ENCODE measurements around the gene SYNJ2. TPM values are rescaled to one million over a fixed set of nuclear protein-coding genes. Genes with fewer than 3 reads are reported as not detected.

The SYNJ2 gene
- total RNA-seq, 4 donors from 2014 or later, result 2.2 to 7.9 (median 3.1) TPM

DNA sequence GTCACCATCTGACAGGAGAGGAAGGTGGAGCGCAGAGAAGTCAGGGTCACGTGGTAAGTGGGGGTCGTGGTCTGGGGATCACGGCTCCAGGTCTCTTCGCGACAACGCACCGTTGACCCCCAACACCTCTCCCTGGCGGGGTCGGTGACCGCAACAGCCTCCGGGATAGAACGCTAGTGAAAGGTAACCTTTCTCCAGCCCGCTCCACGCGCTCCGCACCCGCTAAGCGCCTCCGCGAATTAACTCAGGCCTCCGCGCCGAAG lies 600 bp upstream of the SYNJ2 start:
- TF ChIP-seq, protein P1, sequence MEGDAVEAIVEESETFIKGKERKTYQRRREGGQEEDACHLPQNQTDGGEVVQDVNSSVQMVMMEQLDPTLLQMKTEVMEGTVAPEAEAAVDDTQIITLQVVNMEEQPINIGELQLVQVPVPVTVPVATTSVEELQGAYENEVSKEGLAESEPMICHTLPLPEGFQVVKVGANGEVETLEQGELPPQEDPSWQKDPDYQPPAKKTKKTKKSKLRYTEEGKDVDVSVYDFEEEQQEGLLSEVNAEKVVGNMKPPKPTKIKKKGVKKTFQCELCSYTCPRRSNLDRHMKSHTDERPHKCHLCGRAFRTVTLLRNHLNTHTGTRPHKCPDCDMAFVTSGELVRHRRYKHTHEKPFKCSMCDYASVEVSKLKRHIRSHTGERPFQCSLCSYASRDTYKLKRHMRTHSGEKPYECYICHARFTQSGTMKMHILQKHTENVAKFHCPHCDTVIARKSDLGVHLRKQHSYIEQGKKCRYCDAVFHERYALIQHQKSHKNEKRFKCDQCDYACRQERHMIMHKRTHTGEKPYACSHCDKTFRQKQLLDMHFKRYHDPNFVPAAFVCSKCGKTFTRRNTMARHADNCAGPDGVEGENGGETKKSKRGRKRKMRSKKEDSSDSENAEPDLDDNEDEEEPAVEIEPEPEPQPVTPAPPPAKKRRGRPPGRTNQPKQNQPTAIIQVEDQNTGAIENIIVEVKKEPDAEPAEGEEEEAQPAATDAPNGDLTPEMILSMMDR (IDR thresholded peaks at IDR 0.05; ENCODE audit: low read depth), result no peak

DNA sequence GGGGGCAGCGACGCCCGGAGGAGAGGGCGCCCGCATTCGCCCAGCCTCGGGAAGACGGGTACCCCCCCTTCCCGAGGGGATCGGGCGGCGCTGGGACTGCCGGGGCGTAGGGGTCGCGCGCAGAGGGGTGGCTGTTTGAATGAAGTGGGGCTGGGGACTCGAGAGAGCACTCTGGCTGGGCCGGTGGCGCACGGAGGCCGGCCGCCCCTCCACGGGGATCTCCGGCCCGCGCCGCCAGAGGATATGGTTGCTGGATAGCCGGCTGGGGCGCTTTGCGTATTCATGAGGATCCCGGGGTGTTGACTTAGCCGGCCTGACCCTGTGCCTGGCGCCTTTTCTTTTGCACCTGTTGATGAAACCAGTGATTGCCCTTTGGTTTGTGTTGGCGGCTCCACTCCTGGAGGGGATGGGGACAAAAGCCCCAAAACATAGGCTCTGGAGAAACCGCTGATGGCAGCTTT lies 469 bp downstream of the SYNJ2 start:
- TF ChIP-seq, protein P1 (IDR thresholded peaks at IDR 0.05; ENCODE audit: low read depth), result no peak

DNA sequence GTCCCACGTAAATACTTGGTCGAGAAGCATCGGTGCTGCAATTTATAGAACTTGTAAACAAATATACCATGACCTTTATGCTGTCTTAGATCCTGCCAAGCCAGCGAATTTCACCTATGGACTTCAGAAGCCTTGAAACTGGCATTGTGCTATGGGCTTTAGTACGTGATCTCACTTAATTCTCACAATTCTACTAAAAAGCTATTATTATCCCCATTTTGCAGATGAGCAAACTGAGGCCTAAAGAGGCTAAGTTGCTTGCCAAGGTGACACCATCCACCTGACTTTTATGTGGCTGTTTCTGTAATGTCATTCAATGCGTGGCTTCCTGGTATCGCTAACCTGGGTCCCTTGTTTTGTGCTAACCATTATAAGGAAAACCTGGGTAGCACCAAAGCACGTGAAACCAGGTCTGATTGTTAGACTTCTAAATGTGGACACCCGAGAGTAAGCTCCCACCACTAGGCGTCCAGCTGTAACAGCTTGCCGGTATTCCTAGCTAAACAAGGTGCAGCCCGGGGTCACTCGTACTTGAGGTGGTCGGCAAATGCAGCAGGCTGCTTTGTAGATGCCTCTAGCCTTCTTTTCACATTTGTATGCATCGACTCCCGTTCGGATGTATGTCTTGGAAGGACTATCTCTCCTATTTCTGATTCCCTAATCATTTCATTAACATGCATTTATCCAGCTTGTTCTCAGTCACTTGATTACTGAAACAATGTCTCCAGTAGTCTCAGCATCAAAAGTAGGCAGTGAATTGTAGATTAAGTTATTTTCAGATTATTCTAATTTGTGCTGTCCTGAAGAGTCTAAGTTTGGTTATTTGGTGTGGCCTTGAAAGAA lies 1.1 kb downstream of the SYNJ2 start:
- TF ChIP-seq, protein P1 (IDR thresholded peaks at IDR 0.05; ENCODE audit: low read depth), result no peak

DNA sequence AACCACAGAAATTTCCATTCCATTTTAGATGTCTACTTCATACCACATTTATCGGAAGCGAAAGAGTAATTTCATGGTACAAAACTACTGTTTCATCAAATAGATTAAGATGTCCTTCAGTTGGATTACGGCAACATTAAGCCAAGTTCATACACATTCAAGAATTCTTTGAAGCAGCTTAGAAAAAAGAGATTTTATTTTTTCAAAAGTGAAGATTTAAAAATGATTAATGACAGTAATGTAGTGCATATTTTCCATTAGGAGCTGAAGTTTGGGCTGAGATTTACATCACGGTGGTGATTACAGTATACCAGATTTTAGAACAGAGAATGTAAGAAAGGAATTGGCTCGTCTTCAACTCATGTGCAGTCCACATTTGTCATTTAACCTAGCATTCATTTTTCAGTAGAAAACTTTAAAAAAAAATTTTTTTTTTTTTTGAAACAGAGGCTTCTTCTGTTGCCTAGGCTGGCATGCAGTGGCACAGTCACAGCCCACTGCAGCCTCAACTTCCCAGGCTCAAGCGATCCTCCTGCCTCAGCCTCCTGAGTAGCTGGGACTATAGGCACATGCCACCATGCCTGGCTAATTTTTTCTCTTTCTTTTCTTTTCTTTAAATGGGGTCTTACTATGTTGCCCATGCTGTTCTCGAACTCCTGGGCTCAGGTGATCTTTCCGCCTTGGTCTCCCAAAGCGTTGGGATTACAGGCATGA lies 1.9 kb downstream of the SYNJ2 start:
- TF ChIP-seq, protein P1 (IDR thresholded peaks at IDR 0.05; ENCODE audit: low read depth), result no peak

DNA sequence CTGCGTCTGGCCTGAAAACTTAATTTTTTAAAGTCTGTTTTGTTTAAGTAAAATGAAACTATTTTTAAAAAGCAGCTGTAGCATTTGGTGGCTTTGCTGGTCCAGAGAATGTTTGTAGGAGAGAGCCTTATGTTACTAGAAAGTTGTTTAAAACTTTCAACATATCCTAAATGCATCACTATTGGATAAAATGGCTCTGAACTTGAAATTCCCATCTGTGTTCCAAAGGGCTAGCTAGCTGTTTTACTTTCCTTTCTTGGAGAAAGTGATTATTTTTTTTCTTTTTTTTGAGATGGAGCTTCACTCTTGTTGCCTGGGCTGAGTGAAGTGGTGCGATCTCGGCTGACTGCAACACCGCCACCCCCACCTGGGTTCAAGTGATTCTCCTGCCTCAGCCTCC lies 2.5 kb downstream of the SYNJ2 start:
- TF ChIP-seq, protein P1 (IDR thresholded peaks at IDR 0.05; ENCODE audit: low read depth), result no peak

DNA sequence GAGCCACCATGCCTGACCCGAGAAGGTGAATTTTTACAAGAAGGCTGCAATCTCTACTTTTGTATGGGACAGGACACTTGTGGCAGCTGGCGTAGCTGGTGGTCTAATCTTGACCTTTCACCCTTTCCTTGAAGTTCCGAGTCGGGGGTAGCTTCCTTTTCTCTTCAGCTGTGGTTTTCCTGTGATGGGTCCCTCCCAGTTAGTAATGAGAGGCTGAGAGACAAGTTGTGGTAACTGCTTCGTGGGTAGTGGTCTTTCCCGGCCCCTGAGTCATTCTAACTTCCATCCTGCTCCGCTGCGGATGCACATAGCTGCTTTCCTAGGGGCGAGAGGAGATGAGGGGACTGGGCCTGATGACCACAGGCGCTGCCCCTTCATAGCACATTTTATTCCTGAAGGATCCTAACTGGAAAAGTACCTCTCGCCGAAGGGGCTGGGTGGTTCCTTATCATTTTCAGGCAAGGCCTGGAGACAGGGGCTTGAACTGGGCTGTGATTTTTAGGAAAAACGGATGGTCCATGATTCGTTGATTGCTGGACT lies 3.1 kb downstream of the SYNJ2 start:
- TF ChIP-seq, protein P1 (IDR thresholded peaks at IDR 0.05; ENCODE audit: low read depth), result no peak
